ENCODE measurements around the gene RAB10. TPM values are rescaled to one million over a fixed set of nuclear protein-coding genes. Genes with fewer than 3 reads are reported as not detected.
A peak's percentile ranks its signal among the peaks of the same experiment; 100 is the strongest.

Gene RAB10
- total and polyA plus RNA-seq, 4 experiments from 2014 or later: 67.8 to 108 (median 91.8) TPM

- no peaks in the 10 kb centered on the region for H3K4me1 ChIP-seq (ENCODE audit: insufficient read depth, low read length)
- H3K27me3 ChIP-seq (ENCODE audit: insufficient read depth, low read length): no peaks in the 10 kb centered on the region
- ChIA-PET POLR2A (ENCODE audit: partially characterized antibody) (no interaction called here), CTCF (ENCODE audit: partially characterized antibody) (interaction anchor here (0.8 kb wide), 1 partner anchor 14 kb away, joined by 4 read pairs; no protein-coding TSS in a partner anchor)
- DNase-seq: no peak
- no peak overlapping the region for H3K4me3 ChIP-seq (ENCODE audit: low read length in 2 of 2)
- H3K27ac Mint-ChIP-seq: no peak overlapping the region
- H3K27me3 Mint-ChIP-seq: peaks cover 0 to 2% of the 10 kb centered on the region in 2 donors
- no peaks in the 10 kb centered on the region for H3K9me3 ChIP-seq (ENCODE audit: control insufficient read depth in 1 of 2, low read length in 2 of 2)
- no peaks in the 10 kb centered on the region for H3K4me1 Mint-ChIP-seq
- H3K36me3 Mint-ChIP-seq: no peaks in the 10 kb centered on the region
- no peaks in the 10 kb centered on the region for H3K36me3 ChIP-seq (ENCODE audit: insufficient read depth, low read length)
- no peak overlapping the region for H3K4me3 Mint-ChIP-seq
- intact Hi-C loops (cut with micrococcal nuclease): no loop called here
- H3K27ac ChIP-seq (ENCODE audit: low read depth, low read length): no peak overlapping the region
- peaks cover 0 to 2% (median 0%) of the 10 kb centered on the region in 8 donors for H3K9me3 Mint-ChIP-seq
These were observed 25.8 kb upstream of the RAB10 start for GRCh38 chr2:26008095-26008494.

- no peaks in the 10 kb centered on the region for H3K4me1 ChIP-seq (ENCODE audit: insufficient read depth, low read length)
- no peaks in the 10 kb centered on the region for H3K4me1 Mint-ChIP-seq
- H3K27me3 ChIP-seq (ENCODE audit: insufficient read depth, low read length): no peaks in the 10 kb centered on the region
- no peak for DNase-seq
- no peak overlapping the region for H3K4me3 ChIP-seq (ENCODE audit: low read length in 2 of 2)
- H3K36me3 ChIP-seq (ENCODE audit: insufficient read depth, low read length): no peaks in the 10 kb centered on the region
- H3K27me3 Mint-ChIP-seq: no peaks in the 10 kb centered on the region
- H3K27ac Mint-ChIP-seq: no peak overlapping the region
- CTCF ChIA-PET (ENCODE audit: partially characterized antibody): interaction anchor here (0.8 kb wide), 1 partner anchor 15 kb away, joined by 4 read pairs; no protein-coding TSS in a partner anchor
- POLR2A ChIA-PET (ENCODE audit: partially characterized antibody): no interaction called here
- no peaks in the 10 kb centered on the region for H3K36me3 Mint-ChIP-seq
- intact Hi-C loops (cut with micrococcal nuclease): no loop called here
- H3K27ac ChIP-seq (ENCODE audit: low read depth, low read length): no peak overlapping the region
- H3K9me3 Mint-ChIP-seq: peaks cover 0 to 2% (median 0%) of the 10 kb centered on the region in 8 donors
- no peak overlapping the region for H3K4me3 Mint-ChIP-seq
- no peaks in the 10 kb centered on the region for H3K9me3 ChIP-seq (ENCODE audit: control insufficient read depth in 1 of 2, low read length in 2 of 2)
These were observed 24.9 kb upstream of the RAB10 start for GRCh38 chr2:26008851-26009566.

GRCh38 chr2:26009567-26009963, 24.3 kb upstream of the RAB10 start:
- H3K4me1 Mint-ChIP-seq: no peaks in the 10 kb centered on the region
- no peaks in the 10 kb centered on the region for H3K27me3 Mint-ChIP-seq
- peaks cover 0 to 2% (median 0%) of the 10 kb centered on the region in 8 donors for H3K9me3 Mint-ChIP-seq
- H3K36me3 ChIP-seq (ENCODE audit: insufficient read depth, low read length): no peaks in the 10 kb centered on the region
- no peak overlapping the region for H3K27ac ChIP-seq (ENCODE audit: low read depth, low read length)
- ChIA-PET POLR2A (ENCODE audit: partially characterized antibody) (no interaction called here), CTCF (ENCODE audit: partially characterized antibody) (no interaction called here)
- no peak overlapping the region for H3K4me3 Mint-ChIP-seq
- no peaks in the 10 kb centered on the region for H3K4me1 ChIP-seq (ENCODE audit: insufficient read depth, low read length)
- H3K4me3 ChIP-seq (ENCODE audit: low read length in 2 of 2): no peak overlapping the region
- no peaks in the 10 kb centered on the region for H3K27me3 ChIP-seq (ENCODE audit: insufficient read depth, low read length)
- intact Hi-C loops (cut with micrococcal nuclease): no loop called here
- H3K9me3 ChIP-seq (ENCODE audit: control insufficient read depth in 1 of 2, low read length in 2 of 2): no peaks in the 10 kb centered on the region
- DNase-seq: no peak
- no peaks in the 10 kb centered on the region for H3K36me3 Mint-ChIP-seq
- no peak overlapping the region for H3K27ac Mint-ChIP-seq

GRCh38 chr2:26010943-26011342, 22.9 kb upstream of the RAB10 start:
- Mint-ChIP-seq H3K4me3 (no peak overlapping the region), H3K4me1 (no peaks in the 10 kb centered on the region), H3K36me3 (no peaks in the 10 kb centered on the region), H3K27ac (no peak overlapping the region), H3K9me3 (peaks cover 0 to 2% (median 0%) of the 10 kb centered on the region in 8 donors), H3K27me3 (no peaks in the 10 kb centered on the region)
- intact Hi-C loops (cut with micrococcal nuclease): no loop called here
- H3K27me3 ChIP-seq (ENCODE audit: insufficient read depth, low read length): no peaks in the 10 kb centered on the region
- POLR2A ChIA-PET (ENCODE audit: partially characterized antibody): no interaction called here
- no peak overlapping the region for H3K27ac ChIP-seq (ENCODE audit: low read depth, low read length)
- H3K4me3 ChIP-seq (ENCODE audit: low read length in 2 of 2): no peak overlapping the region
- no peaks in the 10 kb centered on the region for H3K36me3 ChIP-seq (ENCODE audit: insufficient read depth, low read length)
- no peaks in the 10 kb centered on the region for H3K9me3 ChIP-seq (ENCODE audit: control insufficient read depth in 1 of 2, low read length in 2 of 2)
- DNase-seq: no peak
- CTCF ChIA-PET (ENCODE audit: partially characterized antibody): interaction anchor here (1.9 kb wide), 1 partner anchor 60 kb away, joined by 5 read pairs; no protein-coding TSS in a partner anchor
- H3K4me1 ChIP-seq (ENCODE audit: insufficient read depth, low read length): no peaks in the 10 kb centered on the region

- no peaks in the 10 kb centered on the region for H3K36me3 Mint-ChIP-seq
- no peaks in the 10 kb centered on the region for H3K9me3 ChIP-seq (ENCODE audit: control insufficient read depth in 1 of 2, low read length in 2 of 2)
- CTCF ChIA-PET (ENCODE audit: partially characterized antibody): interaction anchor here (1.9 kb wide), 1 partner anchor 61 kb away, joined by 5 read pairs; no protein-coding TSS in a partner anchor
- no peak overlapping the region for H3K27ac ChIP-seq (ENCODE audit: low read depth, low read length)
- no peaks in the 10 kb centered on the region for H3K4me1 Mint-ChIP-seq
- no peaks in the 10 kb centered on the region for H3K27me3 ChIP-seq (ENCODE audit: insufficient read depth, low read length)
- no peaks in the 10 kb centered on the region for H3K36me3 ChIP-seq (ENCODE audit: insufficient read depth, low read length)
- intact Hi-C loops (cut with micrococcal nuclease): no loop called here
- H3K27ac Mint-ChIP-seq: no peak overlapping the region
- no peak for DNase-seq
- no peaks in the 10 kb centered on the region for H3K4me1 ChIP-seq (ENCODE audit: insufficient read depth, low read length)
- no peak overlapping the region for H3K4me3 ChIP-seq (ENCODE audit: low read length in 2 of 2)
- POLR2A ChIA-PET (ENCODE audit: partially characterized antibody): no interaction called here
- no peaks in the 10 kb centered on the region for H3K27me3 Mint-ChIP-seq
- H3K9me3 Mint-ChIP-seq: peaks cover 0 to 2% (median 0%) of the 10 kb centered on the region in 8 donors
- no peak overlapping the region for H3K4me3 Mint-ChIP-seq
These were observed 22.3 kb upstream of the RAB10 start for GRCh38 chr2:26011609-26011989.

- H3K9me3 ChIP-seq (ENCODE audit: control insufficient read depth in 1 of 2, low read length in 2 of 2): no peaks in the 10 kb centered on the region
- Mint-ChIP-seq H3K27me3 (no peaks in the 10 kb centered on the region), H3K4me3 (no peak overlapping the region), H3K27ac (peak overlapping the region in 1 of 7 donors; percentile 4), H3K36me3 (no peaks in the 10 kb centered on the region), H3K9me3 (peaks cover 0 to 2% (median 0%) of the 10 kb centered on the region in 8 donors), H3K4me1 (no peaks in the 10 kb centered on the region)
- intact Hi-C loops (cut with micrococcal nuclease): no loop called here
- no peak overlapping the region for H3K4me3 ChIP-seq (ENCODE audit: low read length in 2 of 2)
- POLR2A ChIA-PET (ENCODE audit: partially characterized antibody): no interaction called here
- H3K27ac ChIP-seq (ENCODE audit: low read depth, low read length): no peak overlapping the region
- H3K4me1 ChIP-seq (ENCODE audit: insufficient read depth, low read length): no peaks in the 10 kb centered on the region
- CTCF ChIA-PET (ENCODE audit: partially characterized antibody): interaction anchor here (1.9 kb wide), 1 partner anchor 61 kb away, joined by 5 read pairs; no protein-coding TSS in a partner anchor
- no peak for DNase-seq
- no peaks in the 10 kb centered on the region for H3K27me3 ChIP-seq (ENCODE audit: insufficient read depth, low read length)
- no peaks in the 10 kb centered on the region for H3K36me3 ChIP-seq (ENCODE audit: insufficient read depth, low read length)
These were observed 21.7 kb upstream of the RAB10 start for GRCh38 chr2:26011990-26012856.

GRCh38 chr2:26013668-26014067, 20.2 kb upstream of the RAB10 start:
- ChIA-PET CTCF (ENCODE audit: partially characterized antibody) (interaction anchor here (1.5 kb wide), 1 partner anchor 12 kb away, joined by 3 read pairs; no protein-coding TSS in a partner anchor), POLR2A (ENCODE audit: partially characterized antibody) (no interaction called here)
- DNase-seq: no peak

More at GRCh38 chr2:26013668-26014067, 20.2 kb upstream of the RAB10 start:
- Mint-ChIP-seq H3K4me3 (no peak overlapping the region), H3K4me1 (peaks cover 0 to 3% (median 0%) of the 10 kb centered on the region in 4 donors), H3K9me3 (peaks cover 0 to 2% (median 0%) of the 10 kb centered on the region in 8 donors), H3K27ac (no peak overlapping the region), H3K27me3 (no peaks in the 10 kb centered on the region), H3K36me3 (no peaks in the 10 kb centered on the region)
- intact Hi-C loops (cut with micrococcal nuclease): no loop called here
- no peaks in the 10 kb centered on the region for H3K36me3 ChIP-seq (ENCODE audit: insufficient read depth, low read length)
- no peak overlapping the region for H3K27ac ChIP-seq (ENCODE audit: low read depth, low read length)
- H3K27me3 ChIP-seq (ENCODE audit: insufficient read depth, low read length): no peaks in the 10 kb centered on the region
- H3K4me3 ChIP-seq (ENCODE audit: low read length in 2 of 2): no peak overlapping the region
- H3K9me3 ChIP-seq (ENCODE audit: control insufficient read depth in 1 of 2, low read length in 2 of 2): no peaks in the 10 kb centered on the region
- no peaks in the 10 kb centered on the region for H3K4me1 ChIP-seq (ENCODE audit: insufficient read depth, low read length)
